ENCODE data around the gene SPAG4.

The SPAG4 gene

GRCh38 chr20:35660122-35660937 lies 44.7 kb downstream of the SPAG4 start:
- no peak for DNase-seq (ENCODE audit: low read depth)

DNA sequence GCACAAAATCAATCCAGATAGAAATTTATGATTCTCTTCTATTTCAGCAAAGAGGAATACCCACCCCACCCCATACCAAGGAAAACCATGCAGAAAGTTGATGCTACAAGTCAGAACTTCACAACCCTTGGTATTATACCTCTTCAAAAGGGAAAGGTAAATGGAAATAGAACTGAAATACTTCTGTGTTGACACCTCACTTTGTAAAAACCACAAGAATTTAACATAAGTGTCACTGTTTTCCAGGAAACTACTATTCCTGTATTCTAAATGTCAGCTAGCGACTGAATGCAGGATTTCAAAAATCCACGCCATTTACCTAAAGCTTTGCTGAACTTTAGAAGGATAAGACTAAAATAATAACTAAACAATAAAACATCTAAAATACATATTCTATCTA lies 45.4 kb downstream of the SPAG4 start:
- no peak for DNase-seq (ENCODE audit: low read depth)

GRCh38 chr20:35661908-35662307 lies 46.3 kb downstream of the SPAG4 start:
- DNase-seq (ENCODE audit: low read depth): no peak

DNA sequence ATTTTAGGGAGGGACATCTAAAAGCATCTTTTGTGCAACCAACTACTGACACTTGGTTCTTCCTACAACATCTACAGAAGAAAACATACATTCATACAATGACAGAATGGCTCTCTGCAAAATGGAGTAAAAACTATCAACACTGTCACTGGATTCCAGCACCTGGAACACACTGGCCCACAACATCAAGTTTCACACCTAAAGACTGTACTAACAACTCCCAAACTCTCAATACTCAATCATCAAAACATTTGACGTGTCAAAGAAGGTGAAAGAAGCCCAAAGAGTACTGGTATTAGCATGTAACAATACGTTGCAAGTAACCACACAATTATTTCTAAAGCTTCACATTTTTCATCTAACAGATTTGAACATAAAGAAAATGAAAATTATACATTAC lies 46.9 kb downstream of the SPAG4 start:
- DNase-seq (ENCODE audit: low read depth): no peak

DNA sequence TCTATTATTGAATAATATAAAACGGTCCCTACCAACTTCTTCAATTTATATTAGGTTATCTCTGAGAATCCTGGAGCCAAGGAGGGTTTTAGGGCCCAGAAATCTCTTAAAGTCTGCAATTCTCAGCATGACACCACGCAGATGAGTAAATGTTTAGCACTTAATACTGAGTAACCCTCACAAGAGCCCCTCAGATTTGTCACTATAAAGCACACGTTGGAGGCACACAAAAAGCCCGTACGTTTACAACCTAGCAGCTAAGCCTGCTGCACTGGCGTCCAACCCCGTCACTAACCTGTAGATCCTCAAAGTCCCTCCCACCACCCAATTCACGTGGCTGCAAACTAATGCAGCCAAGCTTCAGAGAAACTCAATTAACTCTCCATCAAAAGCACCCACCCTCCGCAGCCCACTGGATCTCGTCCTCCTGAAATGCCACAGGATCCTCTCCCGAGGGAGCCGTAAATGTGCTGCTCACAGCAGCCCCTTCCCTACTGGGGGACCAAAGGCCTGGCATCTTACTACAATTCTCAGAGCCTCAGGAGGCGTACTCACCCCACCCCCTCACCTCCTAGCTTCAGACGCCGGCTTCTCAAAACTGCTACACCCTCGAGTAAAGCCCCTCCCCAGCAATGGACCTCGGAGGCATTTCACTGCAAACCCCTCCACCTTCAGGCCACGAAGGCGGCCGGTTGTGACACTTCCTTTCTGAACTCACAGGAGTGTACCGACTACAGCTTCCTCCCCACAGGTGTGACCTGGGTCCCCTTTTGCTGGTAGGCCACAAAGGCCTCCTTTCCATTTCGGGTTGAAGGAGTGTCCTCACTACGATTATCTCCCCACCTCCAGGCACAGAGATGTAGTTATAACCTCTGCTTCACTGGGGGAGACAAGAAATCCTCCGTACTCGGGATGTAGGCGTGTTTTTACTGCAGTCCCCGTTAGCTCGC lies 48.2 kb downstream of the SPAG4 start:
- DNase-seq (ENCODE audit: low read depth): peak; percentile 14

- DNase-seq (ENCODE audit: low read depth): peak; percentile 70
Observed at GRCh38 chr20:35664466-35665206, 49.0 kb downstream of the SPAG4 start, which contains the start of the genes CPNE1 and RBM12. CPNE1 (minus strand) TSS chr20:35664900; CDS start chr20:35632923, 31,977 bp downstream. RBM12 (minus strand) TSS chr20:35664900; CDS start chr20:35655322, 9,578 bp downstream.

GRCh38 chr20:35665949-35666288 lies 50.3 kb downstream of the SPAG4 start:
- no peak for DNase-seq (ENCODE audit: low read depth)

DNA sequence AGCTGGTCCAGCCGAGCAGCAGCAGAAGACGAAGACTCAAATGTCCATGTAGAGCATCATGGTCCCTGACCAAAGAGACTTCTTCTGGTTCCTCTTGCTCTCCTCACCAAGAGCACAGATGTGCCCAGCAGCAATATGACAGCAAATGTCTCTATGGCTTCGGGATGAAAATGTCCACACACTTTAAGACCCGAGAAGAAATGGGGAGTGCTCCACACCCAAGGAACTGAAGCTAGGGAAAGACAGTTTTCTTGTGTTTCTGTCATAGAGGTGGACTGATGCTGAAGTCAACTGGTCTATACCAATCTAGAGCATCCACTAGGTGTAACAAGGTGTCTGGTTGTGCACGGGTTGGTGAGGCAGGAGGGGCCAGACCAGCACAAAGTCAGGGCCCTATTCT lies 53.6 kb downstream of the SPAG4 start:
- no peak for DNase-seq (ENCODE audit: low read depth)

- no peak for DNase-seq (ENCODE audit: low read depth)
Observed at GRCh38 chr20:35669681-35670080, 54.1 kb downstream of the SPAG4 start.

All from HS-5 (cell line).